ENCODE data around the gene SYNDIG1L. TPM values are rescaled to one million over a fixed set of nuclear protein-coding genes. Genes with fewer than 3 reads are reported as not detected.

SYNDIG1L gene
- total RNA-seq, 4 donors from 2014 or later, result 0.13 to 0.69 (median 0.33) TPM

GRCh38 chr14:74429221-74429691, 3.2 kb upstream of the SYNDIG1L start:
- DNase-seq (ENCODE audit: low spot score in 2 of 2), result peak in 1 of 2 donors; percentile 39
- WGBS, 2 donors, result 51 to 58% methylated on average over 4 of the region's 4 CpGs
- intact Hi-C loops (cut with DNase I; ENCODE audit: low total_unique reads), result no loop called here
- H3K4me3 ChIP-seq (ENCODE audit: low read depth, poor library complexity, severe bottlenecking), result no peak overlapping the region
- TF ChIP-seq POLR2A (IDR thresholded peaks at IDR 0.05), result no peak
- TF ChIP-seq, protein P1, sequence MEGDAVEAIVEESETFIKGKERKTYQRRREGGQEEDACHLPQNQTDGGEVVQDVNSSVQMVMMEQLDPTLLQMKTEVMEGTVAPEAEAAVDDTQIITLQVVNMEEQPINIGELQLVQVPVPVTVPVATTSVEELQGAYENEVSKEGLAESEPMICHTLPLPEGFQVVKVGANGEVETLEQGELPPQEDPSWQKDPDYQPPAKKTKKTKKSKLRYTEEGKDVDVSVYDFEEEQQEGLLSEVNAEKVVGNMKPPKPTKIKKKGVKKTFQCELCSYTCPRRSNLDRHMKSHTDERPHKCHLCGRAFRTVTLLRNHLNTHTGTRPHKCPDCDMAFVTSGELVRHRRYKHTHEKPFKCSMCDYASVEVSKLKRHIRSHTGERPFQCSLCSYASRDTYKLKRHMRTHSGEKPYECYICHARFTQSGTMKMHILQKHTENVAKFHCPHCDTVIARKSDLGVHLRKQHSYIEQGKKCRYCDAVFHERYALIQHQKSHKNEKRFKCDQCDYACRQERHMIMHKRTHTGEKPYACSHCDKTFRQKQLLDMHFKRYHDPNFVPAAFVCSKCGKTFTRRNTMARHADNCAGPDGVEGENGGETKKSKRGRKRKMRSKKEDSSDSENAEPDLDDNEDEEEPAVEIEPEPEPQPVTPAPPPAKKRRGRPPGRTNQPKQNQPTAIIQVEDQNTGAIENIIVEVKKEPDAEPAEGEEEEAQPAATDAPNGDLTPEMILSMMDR (IDR thresholded peaks at IDR 0.05), result no peak

GRCh38 chr14:74427651-74428050, 1.6 kb upstream of the SYNDIG1L start:
- WGBS, 2 donors, result 54 to 75% methylated on average over 1 of the region's 1 CpG
- intact Hi-C loops (cut with DNase I; ENCODE audit: low total_unique reads), result no loop called here
- TF ChIP-seq, protein P1 (IDR thresholded peaks at IDR 0.05), result no peak
- no peak overlapping the region for H3K4me3 ChIP-seq (ENCODE audit: low read depth, poor library complexity, severe bottlenecking)
- DNase-seq (ENCODE audit: low spot score in 2 of 2), result peak in 1 of 2 donors; percentile 49

DNA sequence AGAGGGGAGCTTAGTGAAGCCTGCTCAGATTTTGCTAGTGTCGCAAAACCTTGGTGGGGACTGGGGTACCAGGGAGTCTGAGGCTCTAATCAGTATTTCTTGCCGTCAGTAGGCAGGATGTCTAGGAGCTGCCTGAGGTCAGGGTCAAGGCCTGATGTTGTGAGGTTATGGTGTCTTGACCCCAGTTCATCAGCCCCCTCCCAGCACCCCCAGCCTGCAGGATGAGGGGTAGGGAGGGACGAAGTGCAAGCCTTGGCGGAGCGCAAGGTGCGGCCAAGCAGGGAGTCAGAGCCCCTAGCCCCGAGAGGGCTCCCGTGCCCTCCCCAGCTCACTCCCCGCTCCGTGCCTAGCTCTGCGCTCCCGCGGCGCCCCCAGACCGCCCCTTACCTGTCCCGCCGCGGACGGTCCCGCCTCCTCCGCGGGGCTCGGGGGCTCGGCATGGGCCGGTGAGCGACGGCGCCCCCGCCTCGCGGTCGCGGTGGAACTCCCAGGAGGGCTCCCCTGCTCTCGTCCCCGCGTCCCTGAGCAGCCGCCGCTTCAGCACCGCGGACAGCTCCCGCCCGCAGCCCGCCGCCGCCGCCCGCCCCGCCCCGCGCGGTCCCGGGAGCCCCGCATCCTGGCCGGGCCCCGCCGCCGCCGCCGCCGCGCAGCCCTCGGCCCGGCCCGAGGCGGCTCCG, 347 bp downstream of the SYNDIG1L start:
- TF ChIP-seq POLR2A (IDR thresholded peaks at IDR 0.05), result no peak
- TF ChIP-seq, protein P1 (IDR thresholded peaks at IDR 0.05), result no peak
- WGBS, 2 donors, result 5 to 20% methylated on average over 7 to 26 of the region's 66 CpGs
- DNase-seq (ENCODE audit: low spot score in 2 of 2), result peak in 1 of 2 donors; percentile 63
- no peak overlapping the region for H3K4me3 ChIP-seq (ENCODE audit: low read depth, poor library complexity, severe bottlenecking)
- intact Hi-C loops (cut with DNase I; ENCODE audit: low total_unique reads), result no loop called here

GRCh38 chr14:74424606-74425005, 1.4 kb downstream of the SYNDIG1L start:
- 82 to 91% methylated on average over 3 of the region's 3 CpGs for WGBS, 2 donors
- intact Hi-C loops (cut with DNase I; ENCODE audit: low total_unique reads), result no loop called here
- DNase-seq (ENCODE audit: low spot score in 2 of 2), result peak in 1 of 2 donors; percentile 5
- TF ChIP-seq, protein P1 (IDR thresholded peaks at IDR 0.05), result no peak
- no peak for TF ChIP-seq POLR2A (IDR thresholded peaks at IDR 0.05)
- no peak overlapping the region for H3K4me3 ChIP-seq (ENCODE audit: low read depth, poor library complexity, severe bottlenecking)

DNA sequence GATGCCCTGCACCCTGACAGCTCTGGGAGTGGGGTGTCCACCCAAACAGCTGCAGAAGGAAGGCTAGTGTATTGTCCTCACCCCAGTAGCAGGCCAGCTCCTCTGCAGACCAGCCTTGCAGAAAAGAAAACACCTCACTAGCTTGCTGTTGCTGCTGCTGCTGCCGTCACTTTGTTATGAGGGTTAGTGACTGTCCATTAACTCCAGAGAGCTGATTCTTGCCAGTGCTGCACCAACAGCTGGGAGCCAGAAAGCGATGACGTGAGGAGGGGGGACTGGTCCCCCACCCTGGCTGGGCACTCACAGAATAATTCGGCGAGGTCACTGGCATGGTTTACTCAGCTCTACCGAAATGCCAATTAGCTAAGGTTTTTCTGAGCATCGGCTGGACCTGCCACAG, 2.8 kb downstream of the SYNDIG1L start:
- H3K4me3 ChIP-seq (ENCODE audit: low read depth, poor library complexity, severe bottlenecking), result no peak overlapping the region
- DNase-seq (ENCODE audit: low spot score in 2 of 2), result no peak
- TF ChIP-seq, protein P1 (IDR thresholded peaks at IDR 0.05), result no peak
- TF ChIP-seq POLR2A (IDR thresholded peaks at IDR 0.05), result no peak
- intact Hi-C loops (cut with DNase I; ENCODE audit: low total_unique reads), result no loop called here
- WGBS, 2 donors, result 81 to 89% methylated on average over 7 of the region's 7 CpGs

- no peak for DNase-seq (ENCODE audit: low spot score in 2 of 2)
- TF ChIP-seq, protein P1 (IDR thresholded peaks at IDR 0.05), result no peak
- no peak for TF ChIP-seq POLR2A (IDR thresholded peaks at IDR 0.05)
- H3K4me3 ChIP-seq (ENCODE audit: low read depth, poor library complexity, severe bottlenecking), result no peak overlapping the region
- intact Hi-C loops (cut with DNase I; ENCODE audit: low total_unique reads), result no loop called here
- 70 to 80% methylated on average over 5 of the region's 5 CpGs for WGBS, 2 donors
These were observed 4.0 kb downstream of the SYNDIG1L start for GRCh38 chr14:74421981-74422380.

Measured in lower leg skin (tissue), 4 donors.